GM12878 (cell line): Measurements from ENCODE around the gene AGTRAP. TPM values are rescaled to one million over a fixed set of nuclear protein-coding genes. Genes with fewer than 3 reads are reported as not detected.

Source experiments
- BRCA1 ChIP-seq: IDR thresholded peaks from 2 replicates; pipeline ENCODE4 v1.6.1; 2011; ENCODE audit warnings: low read depth, low read length, improper control_type of control experiment
- EGR1 ChIP-seq, 2 experiments: IDR thresholded peaks; 1 replicate in 1 of 2; 2 replicates in 1 of 2; pipeline ENCODE4 v1.6.1; 2011 to 2012; ENCODE audit warnings: low read depth in 2 of 2, low read length in 2 of 2, borderline replicate concordance in 1 of 2, mild to moderate bottlenecking in 1 of 2, moderate library complexity in 1 of 2
- IRF3 ChIP-seq: fragments of 450-650 bp; IDR thresholded peaks from 2 replicates; pipeline ENCODE4 v1.6.1; 2014; ENCODE audit warnings: mild to moderate bottlenecking
- KAT2A ChIP-seq: conservative IDR thresholded peaks from 2 replicates; pipeline ENCODE4 v1.6.1; 2011; ENCODE audit warnings: low read depth, low read length; ENCODE audit not compliant: control insufficient read depth
- MTA3 ChIP-seq: IDR thresholded peaks from 2 replicates; pipeline ENCODE4 v1.6.1; 2012; ENCODE audit warnings: low read length, inconsistent platforms, borderline replicate concordance
- NKRF ChIP-seq: fragments of 450-650 bp; conservative IDR thresholded peaks from 2 replicates; pipeline ENCODE4 v1.6.1; 2017; ENCODE audit warnings: mild to moderate bottlenecking, moderate library complexity
- PAX5 ChIP-seq: IDR thresholded peaks from 2 replicates; pipeline ENCODE4 v1.6.1; 2011; ENCODE audit warnings: low read depth, low read length, borderline replicate concordance
- PAX8 ChIP-seq: fragments of 450-650 bp; IDR thresholded peaks from 2 replicates; pipeline ENCODE4 v1.6.1; 2017; ENCODE audit warnings: mild to moderate bottlenecking, moderate library complexity
- PKNOX1 ChIP-seq: fragments of 450-650 bp; IDR thresholded peaks from 2 replicates; pipeline ENCODE4 v1.6.1; 2016; ENCODE audit warnings: mild to moderate bottlenecking
- POU2F2 ChIP-seq: IDR thresholded peaks from 3 replicates; pipeline ENCODE4 v1.6.1; 2011; ENCODE audit warnings: low read depth, mild to moderate bottlenecking, low read length, borderline replicate concordance
- RUNX3 ChIP-seq: IDR thresholded peaks from 2 replicates; pipeline ENCODE4 v1.6.1; 2012; ENCODE audit warnings: low read length, inconsistent platforms
- SMAD1 ChIP-seq: fragments of 450-650 bp; IDR thresholded peaks from 2 replicates; pipeline ENCODE4 v1.6.1; 2018; ENCODE audit warnings: mild to moderate bottlenecking, low read depth; ENCODE audit not compliant: partially characterized antibody
- TCF3 ChIP-seq: IDR thresholded peaks from 2 replicates; pipeline ENCODE4 v1.6.1; 2012; ENCODE audit warnings: low read depth, mild to moderate bottlenecking, low read length, borderline replicate concordance; ENCODE audit not compliant: insufficient read depth
- USF1 ChIP-seq: IDR thresholded peaks from 2 replicates; pipeline ENCODE4 v1.6.1; 2011; ENCODE audit warnings: borderline replicate concordance, low read depth, mild to moderate bottlenecking, moderate library complexity, mixed read lengths, low read length; ENCODE audit not compliant: insufficient read depth; ENCODE audit errors: extremely low read length
- WRNIP1 ChIP-seq: IDR thresholded peaks from 2 replicates; pipeline ENCODE4 v1.6.1; 2011; ENCODE audit warnings: low read depth, low read length, improper control_type of control experiment, borderline replicate concordance
- ZBTB40 ChIP-seq: fragments of 450-650 bp; IDR thresholded peaks from 2 replicates; pipeline ENCODE4 v1.6.1; 2016; ENCODE audit warnings: mild to moderate bottlenecking, moderate library complexity, borderline replicate concordance
- ZNF207 ChIP-seq: fragments of 450-650 bp; IDR thresholded peaks from 2 replicates; pipeline ENCODE4 v1.6.1; 2014; ENCODE audit warnings: antibody characterized with exemption, mild to moderate bottlenecking, borderline replicate concordance
- ZNF24 ChIP-seq: fragments of 450-650 bp; IDR thresholded peaks from 2 replicates; pipeline ENCODE4 v1.6.1; 2017; ENCODE audit warnings: antibody characterized with exemption, mild to moderate bottlenecking
- ZSCAN29 ChIP-seq: fragments of 450-650 bp; IDR thresholded peaks from 2 replicates; pipeline ENCODE4 v1.6.1; 2017; ENCODE audit warnings: mild to moderate bottlenecking, moderate library complexity
- ZZZ3 ChIP-seq: IDR thresholded peaks from 2 replicates; pipeline ENCODE4 v1.6.1; 2011; ENCODE audit warnings: low read depth; ENCODE audit not compliant: control insufficient read depth, insufficient read length
- polyA plus RNA-seq, 11 experiments: library from polyadenylated mRNA; depleted of rRNA in 4 of 11; unstranded in 6 of 11; stranded (reverse) in 5 of 11; fragments of >200 nt; fragmentation: Nextera tagmentation in 4 of 11; fragmentation: Illumina TruSeq in 1 of 11; extraction: Ambion mirVana in 4 of 11; extraction: Trizol in 1 of 11; gene quantifications; 1 replicate in 1 of 11; 2 replicates in 10 of 11; pipeline versions ENCODE4 v1.2.1 to v1.2.3, GENCODE V29; 2011 to 2016; ENCODE audit warnings: inconsistent platforms in 2 of 11, missing spikeins in 2 of 11, low read depth in 1 of 11
- total RNA-seq, 4 experiments: library from RNA; depleted of rRNA in 3 of 4; stranded (reverse); fragments of >200 nt in 3 of 4; fragmentation: Illumina TruSeq in 1 of 4; extraction: Trizol in 1 of 4; gene quantifications; 2 replicates each; pipeline versions ENCODE4 v1.2.1 to v1.2.3, GENCODE V29; 2013 to 2021

The AGTRAP gene
- total and polyA plus RNA-seq, 10 of the 15 experiments (the other 5 are each of a cell fraction or from before 2014, with no cell fraction given) = 3.0 to 17.4 (median 10.2) TPM

- no peak for TF ChIP-seq ZBTB40
- no peak; the same call in 1 of the 2 replicates for TF ChIP-seq PAX5
- no peak for TF ChIP-seq BRCA1
- TF ChIP-seq SMAD1 = no peak
- TF ChIP-seq ZSCAN29 = no peak
- TF ChIP-seq ZZZ3 = no peak
- no peak for TF ChIP-seq TCF3
- TF ChIP-seq USF1 = peak; percentile 96
- TF ChIP-seq WRNIP1 = no peak
- TF ChIP-seq MTA3 = peak; percentile 39; the same call in 1 of the 2 replicates
- TF ChIP-seq POU2F2 = no peak; the same call in 2 of the 3 replicates
- no peak for TF ChIP-seq ZNF24
- peak; percentile 91 for TF ChIP-seq NKRF
- no peak for TF ChIP-seq ZNF207
- TF ChIP-seq RUNX3 = no peak
- no peak for TF ChIP-seq KAT2A
- peak in 1 of 2 experiments; percentile 70; a peak in 1 of 3 replicates for TF ChIP-seq EGR1 (IDR thresholded peaks at IDR 0.05; ENCODE audit: borderline replicate concordance in 1 of 2, low read depth in 2 of 2, low read length in 2 of 2)
- no peak for TF ChIP-seq PAX8
- TF ChIP-seq PKNOX1 = no peak; the same call in 1 of the 2 replicates
- TF ChIP-seq IRF3 = 0 out of 2 replicates have a peak, but pooled peaks have one; percentile 30
These were observed at the start of gene AGTRAP (continued) for GRCh38 chr1:11735854-11736745.
